ENCODE results near the gene SPTAN1.

DNA sequence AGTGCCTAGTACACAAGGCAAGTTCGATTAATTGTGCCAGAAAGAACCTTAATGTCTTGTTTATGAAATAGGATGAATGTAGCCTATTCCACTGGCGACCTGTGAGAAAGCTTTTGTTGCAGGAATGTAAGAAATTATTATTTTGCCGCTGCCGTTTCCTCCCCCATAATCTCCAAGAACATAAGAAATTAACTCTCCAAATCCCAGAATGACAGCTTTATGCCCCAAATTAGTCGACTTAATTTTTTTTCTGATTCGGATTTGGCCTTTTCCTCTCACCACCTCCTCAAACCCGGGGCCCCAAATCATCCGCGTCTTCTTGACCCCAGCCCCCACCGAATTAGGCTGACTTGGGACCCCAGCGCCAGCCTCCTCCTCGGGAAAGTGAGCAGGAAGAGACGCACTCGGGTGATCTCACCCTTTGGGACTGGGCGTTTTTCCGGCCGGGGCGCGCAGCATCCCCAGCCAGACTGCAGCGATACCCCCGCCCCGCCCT lies 682 bp upstream of the SPTAN1 start:
- TF ChIP-seq, protein P1, sequence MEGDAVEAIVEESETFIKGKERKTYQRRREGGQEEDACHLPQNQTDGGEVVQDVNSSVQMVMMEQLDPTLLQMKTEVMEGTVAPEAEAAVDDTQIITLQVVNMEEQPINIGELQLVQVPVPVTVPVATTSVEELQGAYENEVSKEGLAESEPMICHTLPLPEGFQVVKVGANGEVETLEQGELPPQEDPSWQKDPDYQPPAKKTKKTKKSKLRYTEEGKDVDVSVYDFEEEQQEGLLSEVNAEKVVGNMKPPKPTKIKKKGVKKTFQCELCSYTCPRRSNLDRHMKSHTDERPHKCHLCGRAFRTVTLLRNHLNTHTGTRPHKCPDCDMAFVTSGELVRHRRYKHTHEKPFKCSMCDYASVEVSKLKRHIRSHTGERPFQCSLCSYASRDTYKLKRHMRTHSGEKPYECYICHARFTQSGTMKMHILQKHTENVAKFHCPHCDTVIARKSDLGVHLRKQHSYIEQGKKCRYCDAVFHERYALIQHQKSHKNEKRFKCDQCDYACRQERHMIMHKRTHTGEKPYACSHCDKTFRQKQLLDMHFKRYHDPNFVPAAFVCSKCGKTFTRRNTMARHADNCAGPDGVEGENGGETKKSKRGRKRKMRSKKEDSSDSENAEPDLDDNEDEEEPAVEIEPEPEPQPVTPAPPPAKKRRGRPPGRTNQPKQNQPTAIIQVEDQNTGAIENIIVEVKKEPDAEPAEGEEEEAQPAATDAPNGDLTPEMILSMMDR (conservative IDR thresholded peaks at IDR 0.05), result no peak
- no peak for TF ChIP-seq ZFX (IDR thresholded peaks at IDR 0.05)
